Measurements from ENCODE around the gene SLC35F1.
"Not testable (repeated sequence)": the region's sequence is repeated elsewhere in the genome, so short reads cannot be mapped to it uniquely, and the experiment has no call there.

Gene SLC35F1

DNA sequence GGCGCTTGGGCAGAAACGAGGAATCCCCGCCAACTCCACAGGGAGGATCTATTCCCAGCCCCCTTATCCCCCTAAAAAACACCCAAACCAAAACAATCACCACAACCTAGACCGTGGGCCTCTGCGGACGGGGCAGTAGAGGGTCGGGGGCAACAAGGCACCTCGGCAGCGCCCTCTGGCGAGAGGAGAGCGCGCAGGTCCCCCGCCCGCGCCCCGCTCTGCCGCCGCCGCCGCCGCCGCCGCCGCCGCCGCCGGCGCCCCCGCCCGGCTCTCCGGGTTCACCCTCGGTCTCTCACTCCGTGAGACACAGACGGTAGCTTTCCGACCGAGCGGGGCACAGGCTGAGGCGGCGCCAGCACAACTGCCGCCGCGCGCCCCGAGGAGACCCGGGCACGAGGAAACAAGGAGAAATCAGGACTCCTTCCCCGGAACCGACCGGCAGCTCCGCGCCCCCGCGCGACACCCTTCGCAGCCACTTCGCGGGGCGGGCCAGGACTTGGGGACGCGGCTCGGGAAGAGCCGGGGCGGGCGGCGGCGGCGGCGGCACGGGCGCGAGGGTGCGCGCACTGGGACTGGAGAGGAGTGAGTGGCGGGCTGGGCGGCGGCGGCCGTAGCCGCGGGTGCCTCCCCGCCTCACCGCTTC lies at the start of gene SLC35F1:
TSS of gene SLC35F1 (plus strand) at position 307 of the 643 bp plus-strand sequence.
- peak; percentile 51 for DNase-seq
- in situ Hi-C loops (cut with MboI; ENCODE audit: low pct_unique_long_range_greater_than_20kb, low sequenced_read_pairs) = no loop called here

DNA sequence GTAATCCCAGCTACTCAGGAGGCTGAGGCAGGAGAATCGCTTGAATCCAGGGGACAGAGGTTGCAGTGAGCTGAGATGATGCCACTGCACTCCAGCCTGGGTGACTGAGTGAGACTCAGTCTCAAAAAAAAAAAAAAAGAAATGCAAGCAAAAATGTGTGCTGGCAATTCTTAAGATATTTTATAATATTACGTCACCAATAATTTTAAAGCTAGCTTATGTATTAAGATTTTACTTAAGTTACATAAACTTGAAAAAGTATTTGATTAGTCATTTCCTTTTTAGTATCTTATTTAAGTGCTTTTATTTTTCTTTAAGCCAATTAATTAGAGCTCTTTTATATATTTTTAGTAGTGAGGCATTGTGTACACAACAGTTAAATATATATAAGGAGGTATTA lies 48.5 kb upstream of the SLC35F1 start:
- DNase-seq; in situ Hi-C loops (cut with MboI; ENCODE audit: low pct_unique_long_range_greater_than_20kb, low sequenced_read_pairs): not testable (repeated sequence)

- in situ Hi-C loops (cut with MboI; ENCODE audit: low pct_unique_long_range_greater_than_20kb, low sequenced_read_pairs) = no loop called here
Measured at GRCh38 chr6:117861545-117861944, 45.5 kb upstream of the SLC35F1 start.

DNA sequence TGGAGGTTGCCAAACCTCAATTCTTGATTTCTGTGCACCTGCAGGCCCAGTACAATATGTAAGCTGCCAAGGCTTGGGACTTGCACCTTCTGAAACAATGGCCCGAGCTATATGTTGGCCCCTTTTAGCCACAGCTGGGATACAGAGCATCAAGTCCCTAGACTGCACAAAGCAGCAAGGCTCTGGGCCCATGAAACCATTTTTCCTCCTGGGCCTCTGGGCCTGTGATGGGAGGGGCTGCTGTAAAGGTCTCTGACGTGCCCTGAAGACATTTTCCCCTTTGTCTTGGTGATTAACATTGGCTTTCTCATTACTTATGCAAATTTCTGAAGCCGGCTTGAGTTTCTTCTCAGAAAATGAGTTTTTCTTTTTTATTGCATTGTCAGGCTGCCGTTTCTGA lies 40.5 kb upstream of the SLC35F1 start:
- no peak for DNase-seq
- in situ Hi-C loops (cut with MboI; ENCODE audit: low pct_unique_long_range_greater_than_20kb, low sequenced_read_pairs) = no loop called here

More at GRCh38 chr6:117861545-117861944, 45.5 kb upstream of the SLC35F1 start:
- DNase-seq = no peak

- DNase-seq = no peak
- in situ Hi-C loops (cut with MboI; ENCODE audit: low pct_unique_long_range_greater_than_20kb, low sequenced_read_pairs) = no loop called here
Measured at GRCh38 chr6:117870486-117871242, 36.4 kb upstream of the SLC35F1 start.

DNA sequence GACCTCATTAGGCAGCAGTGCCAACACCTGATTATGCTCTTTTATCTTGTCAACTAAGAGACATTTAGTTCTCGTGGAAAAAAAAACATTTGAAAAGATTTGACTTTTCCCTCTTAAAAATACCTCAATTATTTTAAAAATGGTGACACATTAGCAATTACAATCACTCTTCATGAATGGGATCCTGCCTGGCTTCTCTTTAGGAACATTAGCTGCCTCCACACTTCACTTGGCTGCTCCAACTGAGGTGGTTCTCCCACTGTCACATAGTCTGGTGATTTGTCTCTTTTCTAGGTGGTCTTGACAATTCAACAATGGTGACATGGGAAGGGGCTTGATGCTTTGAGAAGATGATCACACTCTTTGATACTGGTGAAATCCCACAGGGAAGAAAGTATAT lies 26.2 kb upstream of the SLC35F1 start:
- DNase-seq = no peak
- in situ Hi-C loops (cut with MboI; ENCODE audit: low pct_unique_long_range_greater_than_20kb, low sequenced_read_pairs) = no loop called here

GRCh38 chr6:117890172-117890571 lies 16.9 kb upstream of the SLC35F1 start:
- no peak for DNase-seq
- in situ Hi-C loops (cut with MboI; ENCODE audit: low pct_unique_long_range_greater_than_20kb, low sequenced_read_pairs) = no loop called here

- peak; percentile 50 for DNase-seq
Measured at GRCh38 chr6:117906507-117906957, 532 bp upstream of the SLC35F1 start.

GRCh38 chr6:117907601-117908245 lies 659 bp downstream of the SLC35F1 start:
- in situ Hi-C loops (cut with MboI; ENCODE audit: low pct_unique_long_range_greater_than_20kb, low sequenced_read_pairs) = no loop called here

More at GRCh38 chr6:117906507-117906957, 532 bp upstream of the SLC35F1 start:
- in situ Hi-C loops (cut with MboI; ENCODE audit: low pct_unique_long_range_greater_than_20kb, low sequenced_read_pairs) = no loop called here

DNA sequence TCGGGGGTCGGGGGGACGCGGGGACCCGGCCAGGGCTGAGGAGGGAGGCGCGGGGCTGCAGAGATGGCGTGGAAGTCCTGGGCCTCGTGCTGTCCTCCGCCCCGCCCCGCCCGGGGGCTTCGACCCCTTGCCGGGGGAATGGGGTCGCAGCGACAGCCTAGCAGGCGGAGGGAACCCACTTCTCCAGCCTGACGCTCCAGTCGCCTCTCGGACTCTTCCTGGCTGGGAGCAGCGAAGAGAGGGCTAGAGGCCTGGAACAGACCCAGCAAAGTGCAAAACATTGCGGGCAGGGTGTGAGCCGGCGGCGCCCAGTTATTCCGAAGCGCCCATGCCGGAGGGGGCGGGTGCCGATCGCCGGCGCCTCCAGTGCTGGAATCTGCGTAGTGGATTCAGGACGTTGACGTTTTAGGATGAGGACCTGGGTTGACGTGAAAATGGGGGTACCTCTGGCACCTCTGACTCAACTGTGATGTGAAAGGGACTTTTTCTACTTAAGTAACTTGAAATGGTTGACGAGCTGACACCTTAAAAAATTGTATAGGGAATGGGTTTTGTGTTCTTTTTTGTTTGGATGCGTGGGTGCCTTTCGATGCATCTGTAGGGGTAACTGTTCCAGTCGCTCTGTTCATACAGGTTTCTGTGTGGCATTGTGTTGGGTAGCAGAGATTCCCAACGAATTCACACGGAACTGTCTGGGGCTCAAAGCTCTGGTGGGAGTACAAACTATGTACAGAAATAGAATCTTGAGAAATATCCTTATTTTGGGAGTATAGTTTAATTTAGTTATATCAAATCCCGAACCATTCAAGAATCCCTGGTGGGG lies 1.4 kb downstream of the SLC35F1 start:
- in situ Hi-C loops (cut with MboI; ENCODE audit: low pct_unique_long_range_greater_than_20kb, low sequenced_read_pairs) = no loop called here
- DNase-seq = no peak

More at GRCh38 chr6:117907601-117908245, 659 bp downstream of the SLC35F1 start:
- no peak for DNase-seq

GRCh38 chr6:117909638-117910037 lies 2.6 kb downstream of the SLC35F1 start:
- DNase-seq = no peak
- in situ Hi-C loops (cut with MboI; ENCODE audit: low pct_unique_long_range_greater_than_20kb, low sequenced_read_pairs) = no loop called here

- no peak for DNase-seq
- in situ Hi-C loops (cut with MboI; ENCODE audit: low pct_unique_long_range_greater_than_20kb, low sequenced_read_pairs) = no loop called here
Measured at GRCh38 chr6:117910549-117910948, 3.5 kb downstream of the SLC35F1 start.

DNA sequence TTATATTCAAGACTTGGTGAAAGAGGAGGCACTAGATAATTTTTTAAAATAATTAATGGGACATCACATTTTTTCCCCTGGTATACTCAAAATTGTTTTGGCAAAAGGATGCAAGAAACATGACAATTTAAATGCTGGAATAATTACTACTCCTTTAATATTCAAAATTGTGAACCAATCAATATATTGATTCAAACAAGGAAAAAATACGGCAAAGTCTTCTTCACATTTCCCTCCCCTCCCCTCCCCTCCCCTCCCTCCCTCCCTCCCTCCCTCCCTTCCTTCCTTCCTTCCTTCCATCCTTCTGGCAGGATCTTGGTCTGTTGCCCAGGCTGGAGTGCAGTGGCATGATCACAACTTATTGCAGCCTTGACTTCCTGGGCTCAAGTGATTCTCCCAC lies 4.1 kb downstream of the SLC35F1 start:
- in situ Hi-C loops (cut with MboI; ENCODE audit: low pct_unique_long_range_greater_than_20kb, low sequenced_read_pairs) = no loop called here
- DNase-seq = no peak

DNA sequence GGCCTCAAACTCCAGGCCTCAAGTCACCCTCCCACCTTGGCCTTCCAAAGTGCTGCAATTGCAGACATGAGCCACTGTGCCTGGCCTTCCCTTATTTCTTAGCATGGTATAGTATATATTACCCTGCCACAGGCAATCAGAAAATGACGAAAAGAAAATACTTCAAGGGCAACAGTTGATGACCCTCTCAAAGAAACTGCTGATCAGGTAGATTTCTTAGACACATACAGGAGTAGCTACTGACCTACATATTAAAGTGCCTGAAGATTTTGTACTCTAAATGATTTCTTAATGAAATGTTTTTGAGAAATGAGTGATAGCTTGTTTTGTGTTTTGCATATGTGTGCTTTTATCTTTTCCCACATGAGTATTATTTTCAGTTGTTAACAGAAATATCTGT lies 4.6 kb downstream of the SLC35F1 start:
- in situ Hi-C loops (cut with MboI; ENCODE audit: low pct_unique_long_range_greater_than_20kb, low sequenced_read_pairs) = no loop called here
- no peak for DNase-seq

DNA sequence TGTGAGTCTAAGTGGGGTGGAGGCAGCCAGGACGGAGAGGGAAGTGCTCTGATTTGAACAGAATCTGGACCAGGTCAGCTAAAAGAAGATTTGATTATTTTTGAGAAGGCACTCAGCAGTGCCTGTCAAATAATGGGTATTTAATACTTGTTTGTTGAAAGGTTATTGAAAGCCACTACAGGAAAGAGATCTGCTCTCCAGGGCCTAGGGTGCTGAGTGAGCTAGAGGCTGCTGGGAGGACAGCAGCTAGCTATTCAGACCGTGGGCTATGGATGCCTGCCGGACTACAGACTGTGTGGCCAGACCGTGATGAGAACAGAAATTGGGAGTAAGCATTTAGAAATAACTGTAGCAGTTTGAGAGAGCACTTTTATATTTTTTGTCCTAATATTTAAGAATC lies 8.8 kb downstream of the SLC35F1 start:
- in situ Hi-C loops (cut with MboI; ENCODE audit: low pct_unique_long_range_greater_than_20kb, low sequenced_read_pairs) = no loop called here
- no peak for DNase-seq

DNA sequence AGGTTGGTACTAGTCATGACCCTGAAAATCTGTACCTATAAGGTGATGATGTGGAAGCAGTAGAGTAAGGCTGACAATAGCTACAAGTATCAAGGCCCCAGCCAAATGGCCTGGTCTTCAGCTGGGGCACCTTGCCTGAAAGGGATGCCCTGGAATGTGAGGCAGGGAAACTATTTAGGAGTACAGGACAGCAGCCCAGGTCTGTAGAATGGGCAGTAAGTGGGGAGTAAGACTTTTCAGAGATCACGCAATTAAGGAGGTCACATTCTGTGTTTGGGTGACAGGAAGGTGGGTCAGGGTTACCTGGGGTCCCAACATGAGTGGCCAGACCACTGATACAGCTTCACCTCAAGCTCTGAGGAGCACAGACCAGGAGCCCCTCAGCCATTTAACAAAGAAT lies 9.4 kb downstream of the SLC35F1 start:
- in situ Hi-C loops (cut with MboI; ENCODE audit: low pct_unique_long_range_greater_than_20kb, low sequenced_read_pairs) = no loop called here
- no peak for DNase-seq

- in situ Hi-C loops (cut with MboI; ENCODE audit: low pct_unique_long_range_greater_than_20kb, low sequenced_read_pairs) = no loop called here
- DNase-seq = no peak
Measured at GRCh38 chr6:117917176-117917575, 10.1 kb downstream of the SLC35F1 start.

DNA sequence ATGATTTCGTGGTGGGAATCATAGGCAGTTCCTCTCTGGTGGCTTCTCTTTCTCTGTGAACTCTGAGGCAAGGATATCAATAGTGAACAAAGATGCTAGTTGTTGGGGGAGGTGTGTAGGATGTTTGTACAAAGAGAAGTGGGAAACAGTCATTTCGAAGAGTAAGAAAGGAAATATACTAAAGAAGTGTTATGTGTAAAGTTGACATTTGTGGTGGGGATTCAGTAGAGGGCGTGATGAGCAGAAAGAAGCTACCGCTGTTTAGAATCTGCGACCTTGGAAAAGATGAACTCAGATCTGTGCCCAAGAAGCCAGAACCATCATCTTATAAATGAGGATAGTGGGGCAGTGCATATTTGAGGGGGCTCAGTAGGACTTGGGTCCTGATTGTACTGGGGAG lies 11.4 kb downstream of the SLC35F1 start:
- in situ Hi-C loops (cut with MboI; ENCODE audit: low pct_unique_long_range_greater_than_20kb, low sequenced_read_pairs) = no loop called here

GRCh38 chr6:117919275-117919674 lies 12.2 kb downstream of the SLC35F1 start:
- DNase-seq = no peak
- in situ Hi-C loops (cut with MboI; ENCODE audit: low pct_unique_long_range_greater_than_20kb, low sequenced_read_pairs) = no loop called here

More for the DNA sequence above, 11.4 kb downstream of the SLC35F1 start:
- DNase-seq = no peak
